OCI-LY3 (cell line): Measurements from ENCODE around the gene NFIA.

ENCODE experiments used
- CTCF ChIP-seq: fragments of 200-600, 300-600 bp; sonication (generic); IDR thresholded peaks from 2 replicates; pipeline ENCODE4 v1.5.1; 2014; ENCODE audit warnings: antibody characterized with exemption, low read length, low read depth
- EZH2phosphoT487 ChIP-seq: fragments of 200-600 bp; shearing (Covaris generic); IDR thresholded peaks from 2 replicates; pipeline ENCODE4 v1.6.1; 2018; ENCODE audit warnings: antibody characterized with exemption, mixed run types, low read depth

GRCh38 chr1:61245696-61246400 lies 163.5 kb downstream of the NFIA start:
- no peak for TF ChIP-seq CTCF
- TF ChIP-seq EZH2phosphoT487 = no peak
